WTC11 (cell line): ENCODE measurements around the gene B3GAT2. TPM values are rescaled to one million over a fixed set of nuclear protein-coding genes. Genes with fewer than 3 reads are reported as not detected.

ENCODE experiments used
- ATAC-seq: fragments of 200-7000 bp; cut with Tn5 transposase; 2 replicates; pipeline ENCODE4 v1.10.0; 2021; ENCODE audit warnings: mild to moderate bottlenecking, moderate library complexity
- CTCF ChIA-PET: fragments of 300-600 bp; sonication (Branson Sonifier 250); formaldehyde crosslinking; loops from one replicate; lab custom pipeline; 2021; ENCODE audit warnings: antibody characterized with exemption; lab: Charles Lee
- POLR2A ChIA-PET: fragments of 350-600 bp; sonication (Branson Sonifier 250); formaldehyde crosslinking; loops from one replicate; lab custom pipeline; 2021; ENCODE audit warnings: antibody characterized with exemption; lab: Charles Lee
- DNase-seq: peaks from one replicate; pipeline ENCODE4 v3.0.0; 2021; ENCODE audit warnings: low spot score
- H3K27ac Mint-ChIP-seq: 2 replicates; pipeline ENCODE4 v1.8.0; 2021; ENCODE audit warnings: mixed read lengths
- H3K27me3 Mint-ChIP-seq: 2 replicates; pipeline ENCODE4 v1.8.0; 2021; ENCODE audit warnings: low read depth, mild to moderate bottlenecking, moderate library complexity, mixed read lengths
- H3K36me3 Mint-ChIP-seq: 2 replicates; pipeline ENCODE4 v1.8.0; 2021; ENCODE audit warnings: mixed read lengths
- H3K4me1 Mint-ChIP-seq: 2 replicates; pipeline ENCODE4 v1.8.0; 2022; ENCODE audit warnings: mixed read lengths
- H3K4me3 Mint-ChIP-seq: 2 replicates; pipeline ENCODE4 v1.8.0; 2021; ENCODE audit warnings: mild to moderate bottlenecking, moderate library complexity, mixed read lengths
- H3K9me3 Mint-ChIP-seq: 2 replicates; pipeline ENCODE4 v1.8.0; 2021; ENCODE audit warnings: mixed read lengths
- AR ChIP-seq: fragments of 250-450 bp; sonication (Bioruptor Pico); IDR thresholded peaks from 2 replicates; pipeline ENCODE4 v1.9.0; 2021; ENCODE audit warnings: mild to moderate bottlenecking
- CBFB ChIP-seq: sonication (generic); formaldehyde crosslinking; IDR thresholded peaks from 2 replicates; pipeline ENCODE4 v1.8.1; 2022; ENCODE audit warnings: mild to moderate bottlenecking, low read depth, missing genetic modification reagents
- CREB1 ChIP-seq: sonication (generic); formaldehyde crosslinking; IDR thresholded peaks from 2 replicates; pipeline ENCODE4 v1.8.0; 2023; ENCODE audit warnings: mild to moderate bottlenecking, missing genetic modification reagents
- ESRRA ChIP-seq: sonication (generic); formaldehyde crosslinking; IDR thresholded peaks from 2 replicates; pipeline ENCODE4 v1.8.1; 2022; ENCODE audit warnings: mild to moderate bottlenecking, missing genetic modification reagents, borderline replicate concordance
- GRHL2 ChIP-seq: fragments of 250-450 bp; sonication (Bioruptor Pico); IDR thresholded peaks from 2 replicates; pipeline ENCODE4 v1.8.0; 2022; ENCODE audit warnings: mild to moderate bottlenecking, moderate library complexity; ENCODE audit not compliant: insufficient replicate concordance, severe bottlenecking
- IRF2 ChIP-seq: sonication (generic); formaldehyde crosslinking; IDR thresholded peaks from 2 replicates; pipeline ENCODE4 v1.8.0; 2022; ENCODE audit warnings: low read depth, missing genetic modification reagents, borderline replicate concordance
- JAZF1 ChIP-seq: fragments of 250-450 bp; sonication (Bioruptor Pico); IDR thresholded peaks from 2 replicates; pipeline ENCODE4 v1.9.0; 2021; ENCODE audit warnings: moderate library complexity, mild to moderate bottlenecking, inconsistent platforms
- JUN ChIP-seq: sonication (generic); formaldehyde crosslinking; IDR thresholded peaks from 2 replicates; pipeline ENCODE4 v1.8.0; 2023; ENCODE audit warnings: mild to moderate bottlenecking, missing genetic modification reagents
- MAX ChIP-seq: sonication (generic); formaldehyde crosslinking; IDR thresholded peaks from 2 replicates; pipeline ENCODE4 v1.8.0; 2022; ENCODE audit warnings: mild to moderate bottlenecking, missing genetic modification reagents
- NFATC4 ChIP-seq: fragments of 250-450 bp; sonication (Bioruptor Pico); IDR thresholded peaks from 2 replicates; pipeline ENCODE4 v1.9.0; 2021; ENCODE audit warnings: mild to moderate bottlenecking
- NFYB ChIP-seq: sonication (generic); formaldehyde crosslinking; conservative IDR thresholded peaks from 2 replicates; pipeline ENCODE4 v1.8.0; 2022; ENCODE audit warnings: low read depth, missing genetic modification reagents
- NR1H2 ChIP-seq: sonication (generic); formaldehyde crosslinking; IDR thresholded peaks from 2 replicates; pipeline ENCODE4 v1.9.0; 2021; ENCODE audit warnings: mild to moderate bottlenecking, moderate library complexity, missing genetic modification reagents
- NR2C2 ChIP-seq: sonication (generic); formaldehyde crosslinking; IDR thresholded peaks from 2 replicates; pipeline ENCODE4 v1.8.0; 2022; ENCODE audit warnings: mild to moderate bottlenecking, missing genetic modification reagents
- RELA ChIP-seq: sonication (generic); formaldehyde crosslinking; IDR thresholded peaks from 2 replicates; pipeline ENCODE4 v1.8.1; 2022; ENCODE audit warnings: missing genetic modification reagents, mild to moderate bottlenecking, borderline replicate concordance
- SOX15 ChIP-seq: fragments of 250-450 bp; sonication (Bioruptor Pico); IDR thresholded peaks from 2 replicates; pipeline ENCODE4 v1.9.0; 2021; ENCODE audit warnings: mild to moderate bottlenecking
- TCF7 ChIP-seq: sonication (generic); formaldehyde crosslinking; IDR thresholded peaks from 2 replicates; pipeline ENCODE4 v1.8.0; 2022; ENCODE audit warnings: mild to moderate bottlenecking, low read depth, missing genetic modification reagents, moderate library complexity
- TEAD1 ChIP-seq: sonication (generic); formaldehyde crosslinking; IDR thresholded peaks from 2 replicates; pipeline ENCODE4 v1.8.0; 2022; ENCODE audit warnings: mild to moderate bottlenecking, missing genetic modification reagents
- USF1 ChIP-seq: sonication (generic); formaldehyde crosslinking; IDR thresholded peaks from 2 replicates; pipeline ENCODE4 v1.8.0; 2022; ENCODE audit warnings: mild to moderate bottlenecking, missing genetic modification reagents
- ZBTB21 ChIP-seq: sonication (generic); formaldehyde crosslinking; IDR thresholded peaks from 2 replicates; pipeline ENCODE4 v1.8.1; 2023; ENCODE audit warnings: mild to moderate bottlenecking, missing genetic modification reagents, borderline replicate concordance
- ZMAT4 ChIP-seq: fragments of 250-450 bp; sonication (Bioruptor Pico); IDR thresholded peaks from 2 replicates; pipeline ENCODE4 v1.9.0; 2021; ENCODE audit warnings: mild to moderate bottlenecking
- ZNF232 ChIP-seq: sonication (generic); formaldehyde crosslinking; IDR thresholded peaks from 2 replicates; pipeline ENCODE4 v1.8.0; 2022; ENCODE audit warnings: mild to moderate bottlenecking, missing genetic modification reagents
- ZNF281 ChIP-seq: sonication (generic); formaldehyde crosslinking; IDR thresholded peaks from 2 replicates; pipeline ENCODE4 v1.8.0; 2023; ENCODE audit warnings: mild to moderate bottlenecking, missing genetic modification reagents
- ZNF396 ChIP-seq: fragments of 250-450 bp; sonication (Bioruptor Pico); IDR thresholded peaks from 2 replicates; pipeline ENCODE4 v1.8.0; 2021; ENCODE audit warnings: mild to moderate bottlenecking, moderate library complexity, borderline replicate concordance
- ZNF532 ChIP-seq: fragments of 250-450 bp; sonication (Bioruptor Pico); IDR thresholded peaks from 2 replicates; pipeline ENCODE4 v1.9.0; 2021; ENCODE audit warnings: mild to moderate bottlenecking, borderline replicate concordance
- ZNF671 ChIP-seq: fragments of 250-450 bp; sonication (Bioruptor Pico); IDR thresholded peaks from 2 replicates; pipeline ENCODE4 v1.8.0; 2021; ENCODE audit warnings: mild to moderate bottlenecking
- total RNA-seq: library from RNA; stranded (reverse); gene quantifications from 3 replicates; pipeline ENCODE4 v1.2.3, GENCODE V29; 2021

Gene B3GAT2
- total RNA-seq, 1 experiment from 2014 or later: 0.70 TPM

GRCh38 chr6:70980727-70981126, 23.9 kb upstream of the B3GAT2 start:
- POLR2A ChIA-PET: no interaction called here
- TF ChIP-seq MAX (CRISPR knock-in tag) (no peak), SOX15 (CRISPR knock-in tag) (no peak), NFATC4 (CRISPR knock-in tag) (no peak), CBFB (CRISPR knock-in tag) (no peak), NR1H2 (no peak), ZNF532 (CRISPR knock-in tag) (no peak), ESRRA (CRISPR knock-in tag) (no peak)
- Mint-ChIP-seq H3K4me1 (no peaks in the 10 kb centered on the region), H3K27me3 (no peaks in the 10 kb centered on the region), H3K36me3 (no peaks in the 10 kb centered on the region), H3K9me3 (peaks cover 18% of the 10 kb centered on the region), H3K4me3 (no peak overlapping the region), H3K27ac (no peak overlapping the region)
- DNase-seq: no peak
- CTCF ChIA-PET: no interaction called here
- ATAC-seq: no peak

- Mint-ChIP-seq H3K27ac (no peak overlapping the region), H3K4me1 (no peaks in the 10 kb centered on the region), H3K4me3 (no peak overlapping the region), H3K9me3 (peaks cover 31% of the 10 kb centered on the region), H3K36me3 (peaks cover 9% of the 10 kb centered on the region), H3K27me3 (peaks cover 4% of the 10 kb centered on the region; the same call in 1 of the 2 replicates)
- no peak for TF ChIP-seq NR2C2
- no peak for TF ChIP-seq CREB1 (CRISPR knock-in tag)
- no peak for TF ChIP-seq GRHL2 (CRISPR knock-in tag)
- no peak for TF ChIP-seq TCF7 (CRISPR knock-in tag)
- TF ChIP-seq JAZF1 (CRISPR knock-in tag): no peak
- TF ChIP-seq USF1 (CRISPR knock-in tag): no peak
- no peak for TF ChIP-seq AR (CRISPR knock-in tag)
- TF ChIP-seq ZNF396 (CRISPR knock-in tag): no peak
- TF ChIP-seq SOX15 (CRISPR knock-in tag): no peak
- no peak for TF ChIP-seq TEAD1 (CRISPR knock-in tag)
- TF ChIP-seq JUN (CRISPR knock-in tag): no peak
- TF ChIP-seq ZNF671 (CRISPR knock-in tag): no peak
- no peak for TF ChIP-seq ZBTB21 (CRISPR knock-in tag)
- no peak for TF ChIP-seq NFATC4 (CRISPR knock-in tag)
- TF ChIP-seq IRF2 (CRISPR knock-in tag): no peak
- TF ChIP-seq ZNF281 (CRISPR knock-in tag): no peak
- TF ChIP-seq ZNF232: no peak
- TF ChIP-seq ZMAT4: no peak
- no peak for TF ChIP-seq RELA
- no peak for TF ChIP-seq NFYB (CRISPR knock-in tag)
- ChIA-PET CTCF (interaction anchor here (0.6 to 1.7 kb wide), 3 partner anchors 18 to 139 kb away, joined by 3 to 5 read pairs (median 3); no protein-coding TSS in a partner anchor), POLR2A (no interaction called here)
- DNase-seq: no peak
- no peak for ATAC-seq
Observed at GRCh38 chr6:70973604-70974003, 16.7 kb upstream of the B3GAT2 start.
